HEK293 (cell line): ENCODE data around the gene APBB2.
A peak's percentile ranks its signal among the peaks of the same experiment; 100 is the strongest.

ENCODE experiments used
- CTCF ChIA-PET: fragments of 350-600 bp; formaldehyde crosslinking; extraction: SDS; loops from one replicate; lab custom pipeline; 2021; ENCODE audit warnings: antibody characterized with exemption; lab: Yijun Ruan, JAX
- POLR2A ChIA-PET: fragments of 300-600 bp; formaldehyde crosslinking; extraction: SDS; loops from one replicate; lab custom pipeline; 2020; ENCODE audit warnings: antibody characterized with exemption, inconsistent platforms; lab: Yijun Ruan, JAX
- H3K27ac ChIP-seq: fragments of 200-500 bp; sonication (Bioruptor generic); 2 replicates; pipeline ENCODE4 v1.5.1; 2014; ENCODE audit warnings: low read depth, low read length, control low read depth, inconsistent platforms; ENCODE audit errors: extremely low read depth
- H3K36me3 ChIP-seq, 2 experiments: fragments of 200-500 bp in 1 of 2; sonication (Bioruptor generic) in 1 of 2; 1 replicate in 1 of 2; 2 replicates in 1 of 2; pipeline ENCODE4 v1.5.1; 2014 to 2017; ENCODE audit warnings: inconsistent platforms in 2 of 2, low read length in 2 of 2; ENCODE audit not compliant: control insufficient read depth in 2 of 2, insufficient read depth in 1 of 2
- H3K4me1 ChIP-seq: fragments of 200-500 bp; sonication (Bioruptor generic); 2 replicates; pipeline ENCODE4 v1.5.1; 2014; ENCODE audit warnings: mild to moderate bottlenecking, low read length, inconsistent platforms; ENCODE audit not compliant: control insufficient read depth, insufficient read depth
- H3K4me3 ChIP-seq: 2 replicates; pipeline ENCODE4 v1.5.1; 2011; ENCODE audit warnings: low read depth, mild to moderate bottlenecking, control low read depth, low read length, moderate library complexity
- H3K9me3 ChIP-seq: fragments of 200-500 bp; sonication (Bioruptor generic); 2 replicates; pipeline ENCODE4 v1.5.1; 2014; ENCODE audit warnings: low read depth, low read length, inconsistent platforms; ENCODE audit not compliant: control insufficient read depth, insufficient read depth
- CTCF ChIP-seq: fragments of 450-650 bp; formaldehyde crosslinking; IDR thresholded peaks from 2 replicates; pipeline ENCODE4 v1.5.1; 2016; ENCODE audit warnings: missing biosample characterization, missing genetic modification characterization
- GLI4 ChIP-seq: fragments of 450-650 bp; formaldehyde crosslinking; IDR thresholded peaks from 2 replicates; pipeline ENCODE4 v1.5.1; 2016; ENCODE audit warnings: missing biosample characterization, missing genetic modification characterization
- HOXC10 ChIP-seq: sonication (generic); formaldehyde crosslinking; IDR thresholded peaks from 2 replicates; pipeline ENCODE4 v1.8.1; 2023; ENCODE audit warnings: mild to moderate bottlenecking, missing genetic modification reagents
- PATZ1 ChIP-seq: fragments of 450-650 bp; formaldehyde crosslinking; IDR thresholded peaks from 2 replicates; pipeline ENCODE4 v1.5.1; 2016; ENCODE audit warnings: missing biosample characterization, missing genetic modification characterization
- PBX3 ChIP-seq: sonication (generic); formaldehyde crosslinking; IDR thresholded peaks from 2 replicates; pipeline ENCODE4 v1.8.1; 2022; ENCODE audit warnings: mild to moderate bottlenecking, moderate library complexity, missing genetic modification reagents
- PRDM10 ChIP-seq: fragments of 450-650 bp; formaldehyde crosslinking; IDR thresholded peaks from 2 replicates; pipeline ENCODE4 v1.5.1; 2016; ENCODE audit warnings: missing biosample characterization, missing genetic modification characterization
- PRDM4 ChIP-seq: fragments of 450-650 bp; formaldehyde crosslinking; IDR thresholded peaks from 2 replicates; pipeline ENCODE4 v1.5.1; 2017; ENCODE audit warnings: missing biosample characterization, missing genetic modification characterization
- SETDB1 ChIP-seq: IDR thresholded peaks from one replicate; pipeline ENCODE4 v1.6.1; 2017; ENCODE audit warnings: mild to moderate bottlenecking, low read length, moderate library complexity, mixed read lengths; ENCODE audit not compliant: insufficient read length
- ZBTB21 ChIP-seq: fragments of 450-650 bp; formaldehyde crosslinking; IDR thresholded peaks from 2 replicates; pipeline ENCODE4 v1.5.1; 2017; ENCODE audit warnings: missing biosample characterization, missing genetic modification characterization
- ZEB2 ChIP-seq: fragments of 450-650 bp; formaldehyde crosslinking; IDR thresholded peaks from 2 replicates; pipeline ENCODE4 v1.5.1; 2016; ENCODE audit warnings: missing biosample characterization, missing genetic modification characterization
- ZIC2 ChIP-seq: fragments of 450-650 bp; formaldehyde crosslinking; IDR thresholded peaks from 2 replicates; pipeline ENCODE4 v1.5.1; 2016; ENCODE audit warnings: missing biosample characterization, missing genetic modification characterization
- ZNF10 ChIP-seq: fragments of 450-650 bp; formaldehyde crosslinking; IDR thresholded peaks from 2 replicates; pipeline ENCODE4 v1.5.1; 2017; ENCODE audit warnings: missing biosample characterization, missing genetic modification characterization
- ZNF114 ChIP-seq: fragments of 450-650 bp; formaldehyde crosslinking; IDR thresholded peaks from 2 replicates; pipeline ENCODE4 v1.5.0; 2017; ENCODE audit warnings: missing biosample characterization, missing genetic modification characterization
- ZNF155 ChIP-seq: fragments of 450-650 bp; formaldehyde crosslinking; IDR thresholded peaks from 2 replicates; pipeline ENCODE4 v1.5.1; 2016; ENCODE audit warnings: missing biosample characterization, missing genetic modification characterization
- ZNF157 ChIP-seq: fragments of 450-650 bp; formaldehyde crosslinking; IDR thresholded peaks from 2 replicates; pipeline ENCODE4 v1.5.1; 2016; ENCODE audit warnings: missing biosample characterization, missing genetic modification characterization
- ZNF184 ChIP-seq: fragments of 450-650 bp; IDR thresholded peaks from 2 replicates; pipeline ENCODE4 v1.5.1; 2018; ENCODE audit warnings: missing biosample characterization, mild to moderate bottlenecking, missing genetic modification characterization
- ZNF274 ChIP-seq, 2 experiments: fragments of 200-500 bp in 1 of 2; fragments of 450-650 bp in 1 of 2; sonication (Bioruptor generic) in 1 of 2; formaldehyde crosslinking in 1 of 2; IDR thresholded peaks; 2 replicates each; pipeline versions ENCODE4 v1.5.1 to v1.6.1; 2014 to 2016; ENCODE audit warnings: borderline replicate concordance in 1 of 2, inconsistent platforms in 1 of 2, low read length in 1 of 2, missing biosample characterization in 1 of 2, missing genetic modification characterization in 1 of 2
- ZNF37A ChIP-seq: fragments of 450-650 bp; IDR thresholded peaks from 2 replicates; pipeline ENCODE4 v1.5.1; 2018; ENCODE audit warnings: missing biosample characterization, missing genetic modification characterization
- ZNF391 ChIP-seq: fragments of 450-650 bp; formaldehyde crosslinking; IDR thresholded peaks from 2 replicates; pipeline ENCODE4 v1.5.1; 2016; ENCODE audit warnings: low read depth, missing biosample characterization, missing genetic modification characterization, borderline replicate concordance
- ZNF394 ChIP-seq: fragments of 450-650 bp; formaldehyde crosslinking; IDR thresholded peaks from 2 replicates; pipeline ENCODE4 v1.5.1; 2016; ENCODE audit warnings: missing biosample characterization, missing genetic modification characterization, mild to moderate bottlenecking, moderate library complexity, borderline replicate concordance
- ZNF426 ChIP-seq: fragments of 450-650 bp; formaldehyde crosslinking; IDR thresholded peaks from 2 replicates; pipeline ENCODE4 v1.5.1; 2017; ENCODE audit warnings: missing biosample characterization, missing genetic modification characterization, mild to moderate bottlenecking, inconsistent platforms, moderate library complexity
- ZNF596 ChIP-seq: fragments of 450-650 bp; IDR thresholded peaks from 2 replicates; pipeline ENCODE4 v1.5.0; 2018; ENCODE audit warnings: missing biosample characterization, mild to moderate bottlenecking, missing genetic modification characterization, moderate library complexity
- ZNF626 ChIP-seq: fragments of 450-650 bp; sonication (Bioruptor Pico); formaldehyde crosslinking; IDR thresholded peaks from 2 replicates; pipeline ENCODE4 v1.5.1; 2018; ENCODE audit warnings: missing biosample characterization, missing genetic modification characterization, inconsistent platforms
- ZNF629 ChIP-seq: fragments of 450-650 bp; formaldehyde crosslinking; IDR thresholded peaks from 2 replicates; pipeline ENCODE4 v1.5.1; 2017; ENCODE audit warnings: missing biosample characterization, missing genetic modification characterization
- ZNF660 ChIP-seq: fragments of 450-650 bp; IDR thresholded peaks from 2 replicates; pipeline ENCODE4 v1.5.1; 2018; ENCODE audit warnings: missing biosample characterization, mild to moderate bottlenecking, missing genetic modification characterization
- ZNF830 ChIP-seq: fragments of 450-650 bp; IDR thresholded peaks from 2 replicates; pipeline ENCODE4 v1.5.0; 2018; ENCODE audit warnings: missing biosample characterization, missing genetic modification characterization, low read depth, mild to moderate bottlenecking, moderate library complexity

Gene APBB2

GRCh38 chr4:41217374-41217773 is 3.0 kb upstream of the APBB2 start (continued):
- TF ChIP-seq PRDM10 (no peak), ZNF660 (peak; percentile 53; the same call in 1 of the 2 replicates), ZBTB21 (peak; percentile 83), ZNF626 (tag by site-specific recombination) (no peak), ZEB2 (tag by site-specific recombination) (0 out of 2 replicates have a peak, but pooled peaks have one; percentile 13), PATZ1 (tag by site-specific recombination) (no peak), ZNF629 (tag by site-specific recombination) (peak; percentile 84)

GRCh38 chr4:41217020-41217333 is 2.6 kb upstream of the APBB2 start:
- TF ChIP-seq ZNF426 (no peak), ZNF10 (tag by site-specific recombination) (no peak), CTCF (tag by site-specific recombination) (no peak), ZNF626 (tag by site-specific recombination) (no peak), ZNF184 (tag by site-specific recombination) (no peak), ZNF596 (tag by site-specific recombination) (no peak), GLI4 (no peak), ZNF830 (no peak), ZIC2 (tag by site-specific recombination) (no peak), ZNF391 (no peak), PBX3 (no peak), ZNF155 (tag by site-specific recombination) (no peak), ZNF37A (tag by site-specific recombination) (no peak), SETDB1 (no peak), ZNF274 (IDR thresholded peaks at IDR 0.05; ENCODE audit: low read length) (no peak), ZNF274 (tag by site-specific recombination; IDR thresholded peaks at IDR 0.05; ENCODE audit: borderline replicate concordance) (no peak), PRDM4 (tag by site-specific recombination) (no peak), ZNF157 (tag by site-specific recombination) (no peak), ZNF394 (no peak), ZNF114 (no peak), HOXC10 (no peak)
- Histone ChIP-seq H3K9me3 (no peaks in the 10 kb centered on the region), H3K4me3 (no peak overlapping the region), H3K4me1 (no peaks in the 10 kb centered on the region), H3K36me3 (no peaks in the 10 kb centered on the region), H3K27ac (peak overlapping the region; percentile 76; the same call in 1 of the 2 replicates)
- CTCF ChIA-PET, result interaction anchor here (1.0 to 1.5 kb wide), 4 partner anchors 12 to 240 kb away, joined by 6 to 9 read pairs (median 6); no protein-coding TSS in a partner anchor
- POLR2A ChIA-PET, result interaction anchor here (0.6 to 2.4 kb wide), 4 partner anchors 12 to 1621 kb away, joined by 3 to 25 read pairs (median 4); partner anchors contain the start of gene UCHL1
